GM18517 (cell line): ENCODE data around the gene MAF.

Experiments used
- ATAC-seq: cut with Tn5 transposase; IDR thresholded peaks from one replicate; pipeline ENCODE4 v1.9.1; 2021; ENCODE audit warnings: mild to moderate bottlenecking, moderate library complexity; ENCODE audit not compliant: unreplicated experiment

MAF gene

GRCh38 chr16:79547085-79547484 lies 53.5 kb downstream of the MAF start:
- no peak for ATAC-seq
